Left kidney (tissue), 2 donors: ENCODE data around the gene PTGES2. TPM values are rescaled to one million over a fixed set of nuclear protein-coding genes. Genes with fewer than 3 reads are reported as not detected.
A peak's percentile ranks its signal among the peaks of the same experiment; 100 is the strongest.

ENCODE experiments used
- DNase-seq: peaks from one replicate; pipeline ENCODE4 v3.0.0-alpha.2; 2013
- polyA plus RNA-seq: library from polyadenylated mRNA; unstranded; fragments of 120-200 nt; gene quantifications from one replicate; pipeline ENCODE4 v1.2.1, GENCODE V29; 2013; ENCODE audit not compliant: insufficient read length

Gene PTGES2
- polyA plus RNA-seq, 1 donor: 37.9 TPM

GRCh38 chr9:128153947-128154695 lies 26.6 kb upstream of the PTGES2 start:
- no peak for DNase-seq

- no peak for DNase-seq
Measured at GRCh38 chr9:128153060-128153946, 25.8 kb upstream of the PTGES2 start.

DNA sequence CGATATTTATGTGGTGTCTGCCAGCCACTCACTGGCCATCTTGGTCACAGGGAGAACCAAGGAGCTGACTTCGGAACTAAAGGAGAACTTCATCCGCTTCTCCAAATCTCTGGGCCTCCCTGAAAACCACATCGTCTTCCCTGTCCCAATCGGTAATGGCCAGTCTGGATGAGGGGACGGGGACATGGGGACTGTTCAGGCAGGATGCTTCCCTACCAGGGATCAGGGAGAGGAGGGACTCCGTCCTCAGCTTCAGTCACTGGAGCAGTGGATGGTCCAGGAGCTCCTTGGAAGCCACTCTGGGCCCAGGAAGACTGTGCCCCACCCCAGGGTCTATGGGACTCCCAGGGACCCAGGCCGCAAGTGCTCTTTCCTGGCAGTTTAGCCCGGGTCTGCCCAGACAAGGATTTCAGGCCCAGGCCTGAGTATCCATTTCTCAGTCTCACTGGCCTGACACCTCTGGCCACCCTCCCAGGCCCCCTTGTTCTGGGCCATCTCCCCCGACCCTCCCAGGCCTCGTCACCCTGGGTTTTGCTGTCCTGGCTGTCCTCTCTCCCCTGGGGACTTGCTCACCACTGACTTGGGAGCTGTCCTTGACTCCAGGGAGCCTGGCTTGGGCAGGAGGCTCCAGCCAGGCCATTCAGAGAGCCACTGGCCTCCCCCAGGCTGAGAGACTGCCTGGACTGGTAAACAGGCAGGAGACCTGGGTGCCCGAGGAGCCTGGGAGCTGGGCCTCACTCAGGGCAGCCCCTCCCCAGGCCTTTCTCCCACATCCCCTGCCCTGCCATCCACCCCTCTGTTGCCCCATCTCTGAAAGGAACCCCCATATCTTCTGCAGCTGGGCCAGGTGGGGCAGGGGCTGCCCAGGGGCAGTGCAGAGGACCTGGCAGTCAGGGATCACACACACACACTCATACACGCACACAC lies 24.9 kb upstream of the PTGES2 start:
- no peak for DNase-seq

DNA sequence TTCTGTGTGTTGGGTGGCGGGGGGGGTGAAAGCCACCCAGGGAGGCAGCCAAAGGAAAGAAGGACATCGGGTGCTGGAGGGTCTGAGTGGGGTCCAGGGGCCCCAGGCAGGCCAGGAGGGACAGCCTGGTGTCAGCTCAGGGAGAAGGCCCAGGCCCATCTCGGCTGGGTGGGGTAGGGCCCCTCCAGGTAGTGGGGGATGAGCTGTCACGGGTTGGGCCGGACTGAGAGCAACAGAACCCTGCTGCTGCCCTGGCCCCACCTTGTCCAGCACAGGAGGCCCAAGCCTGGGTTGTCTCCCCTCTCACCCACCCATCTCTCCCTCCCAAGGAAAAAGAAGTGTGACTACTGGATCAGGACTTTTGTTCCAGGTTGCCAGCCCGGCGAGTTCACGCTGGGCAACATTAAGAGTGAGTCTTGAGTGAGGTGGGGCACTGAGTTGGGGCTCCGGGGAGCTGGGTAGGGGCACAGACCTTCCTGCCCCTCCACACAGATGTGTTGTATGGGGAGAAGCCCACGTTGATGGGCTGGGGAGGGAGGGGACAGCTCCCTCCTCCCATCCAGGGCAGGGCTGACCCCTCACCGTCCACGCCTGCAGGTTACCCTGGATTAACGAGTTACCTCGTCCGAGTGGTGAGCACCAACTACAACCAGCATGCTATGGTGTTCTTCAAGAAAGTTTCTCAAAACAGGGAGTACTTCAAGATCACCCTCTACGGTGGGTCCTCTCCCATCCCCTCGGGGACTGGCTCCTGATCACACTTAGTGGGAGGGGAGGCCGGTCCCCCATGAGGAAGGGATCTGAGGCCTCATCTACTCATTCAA lies 24.0 kb upstream of the PTGES2 start:
- no peak for DNase-seq

DNA sequence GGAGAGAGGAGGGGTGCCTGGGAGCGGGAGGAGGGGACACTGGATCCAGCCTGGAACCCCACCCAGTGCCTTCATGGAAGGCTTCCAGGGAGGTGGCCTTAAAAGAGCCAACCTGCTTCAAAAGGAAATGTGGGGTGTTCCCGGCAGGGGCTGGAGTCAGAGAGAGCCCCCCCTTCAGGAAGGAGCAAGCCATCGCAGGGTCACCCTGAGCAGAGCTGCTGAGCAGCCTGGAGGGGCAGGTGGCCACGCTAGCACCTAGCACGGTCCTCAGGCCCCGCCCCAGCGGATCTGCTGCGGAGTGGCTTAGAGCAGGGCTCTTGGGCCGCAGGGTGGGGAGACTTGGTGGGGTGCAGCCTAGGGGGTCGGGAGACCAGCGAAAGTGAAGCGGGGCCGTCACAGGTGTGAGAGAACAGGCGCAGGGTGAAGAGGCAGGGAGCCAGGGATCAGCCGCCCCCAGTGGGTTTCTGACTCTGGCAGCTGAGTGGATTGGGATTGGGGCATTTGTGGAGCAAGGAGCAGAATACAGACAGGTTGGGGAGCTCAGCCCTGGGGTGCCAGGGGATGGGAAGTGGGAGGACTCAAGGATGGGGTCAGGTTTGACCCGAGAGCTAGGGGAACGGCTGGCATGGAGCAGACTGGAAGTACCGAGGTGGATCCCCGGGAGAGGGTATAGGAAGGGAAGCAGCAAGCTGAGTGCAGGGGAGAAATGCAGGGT lies 23.2 kb upstream of the PTGES2 start:
- no peak for DNase-seq

GRCh38 chr9:128149951-128150593 lies 22.5 kb upstream of the PTGES2 start:
- DNase-seq: no peak

DNA sequence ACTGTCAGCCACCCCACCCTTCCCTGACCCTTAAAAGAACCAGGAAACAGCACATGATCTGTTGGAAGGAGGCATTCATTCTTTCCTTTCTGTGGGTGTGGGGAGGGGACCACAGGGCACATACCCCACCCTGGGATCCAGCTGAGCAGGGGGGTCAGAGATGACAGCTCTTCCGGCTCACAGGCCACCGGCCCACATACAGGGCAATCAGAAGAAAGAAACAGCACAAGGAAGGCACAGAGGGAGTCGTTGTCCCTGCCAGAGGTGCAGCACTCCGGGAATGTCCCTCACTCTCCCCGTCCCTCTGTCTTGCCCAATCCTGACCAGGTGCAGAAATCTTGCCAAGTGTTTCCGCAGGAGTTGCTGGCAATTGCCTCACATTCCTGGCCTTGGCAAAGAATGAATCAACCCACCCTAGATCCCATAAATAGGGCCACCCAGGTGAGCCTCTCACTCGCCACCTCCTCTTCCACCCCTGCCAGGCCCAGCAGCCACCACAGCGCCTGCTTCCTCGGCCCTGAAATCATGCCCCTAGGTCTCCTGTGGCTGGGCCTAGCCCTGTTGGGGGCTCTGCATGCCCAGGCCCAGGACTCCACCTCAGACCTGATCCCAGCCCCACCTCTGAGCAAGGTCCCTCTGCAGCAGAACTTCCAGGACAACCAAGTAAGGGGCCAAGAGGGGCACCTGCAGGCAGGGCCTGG lies 21.6 kb upstream of the PTGES2 start, which contains the start of gene LCN2:
TSS of gene LCN2 (plus strand) at position 453 of the 701 bp plus-strand sequence. CDS start at position 526, 73 bp downstream.
- no peak for DNase-seq

- DNase-seq: no peak
Measured at GRCh38 chr9:128148509-128149000, 21.0 kb upstream of the PTGES2 start.

DNA sequence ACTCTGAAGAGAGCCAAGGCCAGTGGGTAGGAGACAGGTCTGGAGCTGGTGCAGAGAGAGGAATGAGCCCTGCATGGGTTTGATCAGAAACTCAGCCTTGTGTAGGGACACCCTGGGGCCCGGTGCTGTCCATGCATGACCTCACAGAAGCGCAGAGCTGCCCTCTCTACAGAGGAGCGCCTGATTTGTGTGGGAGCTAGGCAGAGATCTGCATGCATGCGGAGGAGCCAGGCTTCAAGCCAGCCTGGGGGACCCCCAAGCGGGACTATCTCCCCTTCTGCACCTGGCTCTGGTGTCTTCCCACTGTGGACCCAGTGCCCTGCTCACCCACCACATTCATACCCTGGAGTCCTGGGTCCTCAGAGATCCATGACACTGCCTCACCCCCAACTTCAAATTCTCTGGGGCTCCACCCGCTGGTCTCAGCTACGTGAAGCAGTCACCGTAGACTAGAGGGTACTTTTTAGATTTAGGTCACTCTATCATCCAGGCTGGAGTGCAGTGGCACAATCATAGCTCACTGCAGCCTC lies 19.1 kb upstream of the PTGES2 start:
- no peak for DNase-seq

DNA sequence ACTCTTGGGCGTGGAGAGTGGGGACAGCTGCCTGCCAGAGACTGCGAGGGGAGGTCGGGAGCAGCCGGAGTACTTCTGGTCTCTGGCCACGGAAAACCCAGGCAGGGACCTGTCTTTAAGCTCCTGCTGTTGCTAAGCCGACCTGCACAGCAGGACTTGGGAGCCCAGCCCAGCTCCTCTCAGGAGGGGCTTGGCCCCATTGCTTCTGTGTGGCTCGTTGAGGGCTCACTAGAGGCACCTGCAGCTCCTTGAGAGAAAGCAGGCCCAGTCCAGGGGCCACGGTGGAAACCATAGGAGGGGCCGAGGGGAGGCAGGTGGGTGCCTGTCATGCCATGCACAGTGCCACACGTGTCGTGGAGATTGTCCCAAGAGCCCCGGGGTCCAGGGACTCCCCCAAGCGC lies 18.4 kb upstream of the PTGES2 start:
- DNase-seq: no peak

DNA sequence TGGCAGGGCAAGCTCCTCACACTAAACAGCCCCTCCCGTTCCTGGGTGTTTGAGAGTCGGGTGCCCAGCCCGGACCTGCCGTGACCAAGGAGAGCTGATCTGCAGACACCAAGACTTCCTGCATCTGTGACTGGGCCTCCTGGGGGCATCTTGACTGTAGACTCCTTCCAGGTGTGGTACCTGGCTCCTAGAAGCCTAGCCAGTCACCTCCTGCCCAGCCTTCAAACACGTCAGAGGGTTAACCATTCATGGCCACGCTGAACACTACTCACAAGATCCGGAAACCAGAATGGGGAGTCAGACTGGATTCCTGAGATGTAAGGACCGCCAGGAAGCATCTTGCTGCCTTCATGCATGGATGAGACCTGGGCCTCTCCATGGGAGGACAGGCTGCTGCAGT lies 18.0 kb upstream of the PTGES2 start:
- DNase-seq: peak; percentile 66

- no peak for DNase-seq
Measured at GRCh38 chr9:128144239-128145181, 17.0 kb upstream of the PTGES2 start.

GRCh38 chr9:128143525-128144238 lies 16.2 kb upstream of the PTGES2 start:
- DNase-seq: no peak

DNA sequence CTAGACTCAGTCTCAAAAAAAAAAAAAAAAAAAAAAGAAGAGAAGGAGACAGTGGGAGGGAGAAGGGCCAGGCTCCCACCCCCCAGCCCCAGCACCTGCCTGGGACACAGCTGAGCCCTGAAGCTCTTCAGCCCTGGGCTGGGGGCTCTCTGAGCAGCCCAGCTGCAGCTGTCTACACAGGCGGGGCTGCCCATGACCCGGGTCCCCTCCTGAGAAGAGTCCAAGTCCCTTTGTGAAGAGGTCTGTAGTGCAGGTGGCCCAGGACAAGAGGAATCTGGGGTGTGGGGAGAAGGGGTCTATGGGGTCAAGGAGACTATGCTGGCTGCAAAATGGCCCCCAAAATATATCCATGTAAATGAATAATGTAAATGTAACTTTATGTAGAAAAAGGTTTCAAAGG lies 15.1 kb upstream of the PTGES2 start:
- DNase-seq: no peak

DNA sequence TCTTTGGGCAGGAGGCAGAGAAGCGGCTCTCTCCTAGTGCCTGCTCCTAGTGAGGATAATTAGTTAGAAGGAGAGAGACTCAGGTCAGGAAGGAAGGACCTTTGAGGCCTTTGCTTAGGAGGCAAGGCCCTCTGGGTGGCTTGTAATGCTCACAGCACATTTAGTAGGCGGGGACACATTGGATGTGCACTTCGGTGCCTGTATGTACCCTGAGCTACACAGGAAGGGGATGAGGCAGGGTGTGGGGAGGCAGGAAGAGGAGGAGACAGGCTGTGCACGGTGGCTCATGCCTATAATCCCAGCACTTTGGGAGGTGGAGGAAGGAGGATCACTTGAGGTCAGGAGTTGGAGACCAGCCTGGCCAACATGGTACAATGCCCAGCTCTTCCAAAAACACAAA lies 14.5 kb upstream of the PTGES2 start:
- DNase-seq: no peak

DNA sequence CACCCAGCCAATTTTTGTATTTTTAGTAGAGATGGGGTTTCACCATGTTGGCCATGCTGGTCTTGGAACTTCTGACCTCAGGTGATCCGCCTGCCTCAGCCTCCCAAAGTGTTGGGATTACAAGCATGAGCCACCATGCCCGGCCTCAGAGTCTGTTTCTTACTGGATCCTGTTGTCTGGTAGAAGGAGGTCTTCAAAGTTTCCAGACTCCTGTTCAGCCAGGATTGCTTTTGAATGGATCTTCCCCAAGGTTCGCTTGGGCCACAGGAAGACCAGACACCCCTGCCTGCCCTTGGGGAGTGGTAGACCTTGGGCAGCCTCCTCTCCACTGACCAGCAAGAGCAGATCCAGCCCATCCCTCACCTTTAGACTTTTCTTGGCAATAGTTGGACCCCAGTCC lies 14.1 kb upstream of the PTGES2 start:
- no peak for DNase-seq

- no peak for DNase-seq
Measured at GRCh38 chr9:128139621-128140020, 12.1 kb upstream of the PTGES2 start.
